IMR-90 (cell line): ENCODE data around the gene RSPH3. TPM values are rescaled to one million over a fixed set of nuclear protein-coding genes. Genes with fewer than 3 reads are reported as not detected.

Experiments
- ATAC-seq: fragments of 200-7000 bp; cut with Tn5 transposase; 2 replicates; pipeline ENCODE4 v1.9.1; 2020; ENCODE audit warnings: low read depth, mild to moderate bottlenecking, moderate library complexity
- BruUV-seq: library from RNA; stranded (reverse); fragments of 400-500 nt; replicated peaks from 2 replicates; lab custom pipeline; 2021; lab: Mats Ljungman, UMichigan
- CTCF ChIA-PET: fragments of 300-600 bp; formaldehyde crosslinking; extraction: SDS; loops from one replicate; lab custom pipeline; 2021; ENCODE audit warnings: antibody characterized with exemption; lab: Yijun Ruan, JAX
- POLR2A ChIA-PET: fragments of 300-600 bp; sonication (Branson Sonifier 250); formaldehyde crosslinking; loops from one replicate; lab custom pipeline; 2022; ENCODE audit warnings: antibody characterized with exemption; ENCODE audit not compliant: unreplicated experiment; lab: Charles Lee
- DNase-seq: peaks from one replicate; pipeline ENCODE4 v3.0.0; 2013
- H2AFZ ChIP-seq: replicated peaks from 2 replicates; pipeline ENCODE3; 2013; ENCODE audit warnings: low read length, mild to moderate bottlenecking; ENCODE audit not compliant: poor library complexity
- H2AK5ac ChIP-seq: 2 replicates; pipeline ENCODE4 v1.6.1; 2013; ENCODE audit warnings: low read depth, low read length, inconsistent platforms
- H2AK9ac ChIP-seq: replicated peaks from 2 replicates; pipeline ENCODE3; 2013; ENCODE audit warnings: mild to moderate bottlenecking, low read depth, low read length, moderate library complexity; ENCODE audit not compliant: poor library complexity
- H2BK120ac ChIP-seq: 2 replicates; pipeline ENCODE4 v1.6.1; 2013; ENCODE audit warnings: low read depth, low read length, inconsistent platforms
- H2BK15ac ChIP-seq: 3 replicates; pipeline ENCODE4 v1.6.1; 2013; ENCODE audit warnings: low read depth, low read length, inconsistent platforms
- H2BK20ac ChIP-seq: 2 replicates; pipeline ENCODE4 v1.6.1; 2013; ENCODE audit warnings: low read depth, mild to moderate bottlenecking, inconsistent platforms, low read length, moderate library complexity
- H2BK5ac ChIP-seq: 2 replicates; pipeline ENCODE4 v1.6.1; 2013; ENCODE audit warnings: mild to moderate bottlenecking, low read depth, low read length, inconsistent platforms; ENCODE audit not compliant: poor library complexity, severe bottlenecking
- H3K14ac ChIP-seq: replicated peaks from 2 replicates; pipeline ENCODE4 v1.6.1; 2013; ENCODE audit warnings: low read depth, low read length, inconsistent platforms
- H3K18ac ChIP-seq: 2 replicates; pipeline ENCODE4 v1.6.1; 2013; ENCODE audit warnings: low read depth, low read length, control low read depth
- H3K23ac ChIP-seq: 2 replicates; pipeline ENCODE4 v1.6.1; 2013; ENCODE audit warnings: low read depth, low read length, inconsistent platforms
- H3K27ac ChIP-seq: 2 replicates; pipeline ENCODE4 v1.5.1; 2013; ENCODE audit warnings: mild to moderate bottlenecking, control low read depth, low read length; ENCODE audit not compliant: insufficient read depth
- H3K27me3 ChIP-seq: 2 replicates; pipeline ENCODE4 v1.6.1; 2013; ENCODE audit warnings: low read length; ENCODE audit not compliant: control insufficient read depth, insufficient read depth
- H3K36me3 ChIP-seq: 2 replicates; pipeline ENCODE4 v1.6.1; 2013; ENCODE audit warnings: low read length, mixed read lengths; ENCODE audit not compliant: control insufficient read depth, insufficient read depth
- H3K4ac ChIP-seq: 2 replicates; pipeline ENCODE4 v1.6.1; 2013; ENCODE audit warnings: low read depth, low read length, inconsistent platforms
- H3K4me1 ChIP-seq: 2 replicates; pipeline ENCODE4 v1.6.1; 2013; ENCODE audit warnings: low read length, mixed read lengths; ENCODE audit not compliant: control insufficient read depth, insufficient read depth
- H3K4me2 ChIP-seq: 2 replicates; pipeline ENCODE4 v1.6.1; 2013; ENCODE audit warnings: low read depth, mild to moderate bottlenecking, control low read depth, low read length, moderate library complexity
- H3K4me3 ChIP-seq: 2 replicates; pipeline ENCODE4 v1.5.1; 2013; ENCODE audit warnings: low read depth, mild to moderate bottlenecking, control low read depth, low read length, moderate library complexity; ENCODE audit not compliant: insufficient read depth
- H3K56ac ChIP-seq: 2 replicates; pipeline ENCODE4 v1.6.1; 2013; ENCODE audit warnings: low read length, inconsistent platforms; ENCODE audit not compliant: insufficient read depth; ENCODE audit errors: extremely low read depth
- H3K79me1 ChIP-seq, 2 experiments: 2 replicates each; pipeline ENCODE4 v1.6.1; 2013; ENCODE audit warnings: low read length in 2 of 2, inconsistent platforms in 1 of 2, low read depth in 1 of 2
- H3K9ac ChIP-seq: 2 replicates; pipeline ENCODE4 v1.6.1; 2013; ENCODE audit warnings: low read depth, low read length, control low read depth
- H3K9me1 ChIP-seq: 2 replicates; pipeline ENCODE4 v1.6.1; 2013; ENCODE audit warnings: low read length, inconsistent platforms; ENCODE audit not compliant: insufficient read depth
- H3K9me3 ChIP-seq: 2 replicates; pipeline ENCODE4 v1.6.1; 2013; ENCODE audit warnings: low read length; ENCODE audit not compliant: control insufficient read depth, insufficient read depth
- H4K20me1 ChIP-seq: 2 replicates; pipeline ENCODE4 v1.6.1; 2013; ENCODE audit warnings: low read length, inconsistent platforms; ENCODE audit not compliant: insufficient read depth
- H4K5ac ChIP-seq: 2 replicates; pipeline ENCODE4 v1.6.1; 2013; ENCODE audit warnings: mild to moderate bottlenecking, low read depth, low read length, control low read depth
- H4K8ac ChIP-seq, 2 experiments: 2 replicates each; pipeline ENCODE4 v1.6.1; 2013; ENCODE audit warnings: low read depth in 2 of 2, low read length in 2 of 2, control low read depth in 1 of 2, inconsistent platforms in 1 of 2
- H4K91ac ChIP-seq: 2 replicates; pipeline ENCODE4 v1.6.1; 2013; ENCODE audit warnings: low read depth, low read length, inconsistent platforms; ENCODE audit not compliant: insufficient read depth
- CHD1 ChIP-seq: IDR thresholded peaks from 2 replicates; pipeline ENCODE4 v1.6.1; 2012; ENCODE audit warnings: low read depth, low read length, improper control_type of control experiment
- MAFK ChIP-seq: IDR thresholded peaks from 2 replicates; pipeline ENCODE4 v1.6.1; 2012; ENCODE audit warnings: low read depth, low read length, improper control_type of control experiment
- WGBS, 2 experiments: methylation state at CpG; one replicate each; pipeline versions ENCODE4 v1.1.5 to v1.1.7; 2013; ENCODE audit warnings: missing lambda C conversion rate in 2 of 2; ENCODE audit not compliant: insufficient read length in 1 of 2; ENCODE audit errors: extremely low coverage in 2 of 2; 5-methylcytosine and 5-hydroxymethylcytosine counted together
- dilution Hi-C: fragments of 300-500 bp; cut with HindIII; formaldehyde crosslinking; loops from one replicate; pipeline ENCODE4 v1.14.3; 2018; ENCODE audit warnings: low sequenced_read_pairs; ENCODE audit not compliant: unreplicated experiment
- in situ Hi-C: fragments of 300-500 bp; cut with MboI; formaldehyde crosslinking; loops from 3 replicates; pipeline ENCODE4 v1.14.3; 2019; ENCODE audit warnings: low sequenced_read_pairs, inconsistent platforms, mixed read lengths
- intact Hi-C: fragments of 100-400 bp; cut with micrococcal nuclease; formaldehyde crosslinking; loops from 2 replicates; pipeline ENCODE4 v1.10.0; 2022
- polyA plus RNA-seq, 3 experiments: library from polyadenylated mRNA; depleted of rRNA; stranded (reverse); fragments of >200 nt; gene quantifications; 2 replicates each; pipeline ENCODE4 v1.2.3, GENCODE V29; 2012; ENCODE audit warnings: low replicate concordance in 1 of 3
- total RNA-seq: library from RNA; depleted of rRNA; stranded (reverse); fragments of >200 nt; gene quantifications from 2 replicates; pipeline ENCODE4 v1.2.3, GENCODE V29; 2012

The RSPH3 gene
- total and polyA plus RNA-seq, 2 of the 4 experiments (the other 2 are of a cell fraction): 1.7 to 3.0 TPM

DNA sequence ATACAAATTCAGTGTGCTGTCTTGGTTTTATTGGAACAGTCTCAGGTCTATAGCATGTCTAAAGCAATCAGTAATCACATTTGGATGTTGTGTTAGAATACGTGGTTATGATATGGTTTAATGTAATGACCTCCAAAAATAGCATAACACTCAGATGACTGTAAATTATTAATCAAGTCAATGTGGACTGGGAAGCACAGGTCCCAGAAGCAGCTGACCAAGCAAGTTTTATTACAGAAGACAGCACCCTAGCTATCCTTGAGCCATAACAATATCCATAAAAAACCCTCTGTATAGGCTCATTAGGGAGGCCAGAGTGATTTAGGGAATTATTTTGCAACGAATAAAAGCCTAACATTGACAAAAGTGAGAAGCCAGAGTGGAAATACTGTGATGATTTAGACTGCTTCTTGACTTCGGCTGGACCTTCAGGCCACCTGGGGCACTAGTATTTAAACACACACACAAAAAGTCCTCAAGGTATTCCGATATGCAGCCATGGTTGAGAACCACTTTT lies 66.9 kb downstream of the RSPH3 start:
- Histone ChIP-seq H3K79me1 (no peaks in the 10 kb centered on the region), H4K5ac (no peak overlapping the region), H2BK120ac (no peak overlapping the region), H3K4ac (no peak overlapping the region), H3K27me3 (no peaks in the 10 kb centered on the region), H3K56ac (no peak overlapping the region), H2BK15ac (no peak overlapping the region), H3K9me3 (no peaks in the 10 kb centered on the region), H2AK5ac (no peak overlapping the region), H3K4me1 (no peaks in the 10 kb centered on the region), H3K14ac (no peak overlapping the region), H3K18ac (no peak overlapping the region), H4K8ac (no peak overlapping the region), H3K27ac (no peak overlapping the region), H3K9ac (no peak overlapping the region), H3K9me1 (no peaks in the 10 kb centered on the region), H4K20me1 (no peaks in the 10 kb centered on the region), H3K4me2 (no peak overlapping the region), H2BK20ac (no peak overlapping the region), H3K36me3 (no peaks in the 10 kb centered on the region), H3K4me3 (no peak overlapping the region), H2BK5ac (no peak overlapping the region), H2AK9ac (no peak overlapping the region), H3K23ac (no peak overlapping the region), H4K91ac (no peak overlapping the region), H2AFZ (no peak overlapping the region)
- intact Hi-C loops (no loop called here), dilution Hi-C loops (no loop called here), in situ Hi-C loops (no loop called here)
- CTCF ChIA-PET: no interaction called here
- DNase-seq (no peak), ATAC-seq (no peak)
- POLR2A ChIA-PET: no interaction called here
- no TSS peak for BruUV-seq
- TF ChIP-seq CHD1 (no peak), MAFK (0 out of 2 replicates have a peak, but pooled peaks have one; percentile 8)
- WGBS, 2 experiments: no CpG with 5 or more reads among the region's 4 CpGs
